SK-N-SH treated with all-trans-retinoic acid at 6 μM for 48 hours (cell line): ENCODE measurements around the gene DPY19L3.

Experiments
- ATAC-seq: fragments of 200-7000 bp; cut with Tn5 transposase; 3 replicates; pipeline ENCODE4 v1.9.1; 2020; ENCODE audit warnings: mild to moderate bottlenecking, moderate library complexity
- ARNTL ChIP-seq: fragments of 450-650 bp; formaldehyde crosslinking; IDR thresholded peaks from 2 replicates; pipeline ENCODE4 v1.5.0; 2020; ENCODE audit warnings: low read depth, mild to moderate bottlenecking, moderate library complexity, borderline replicate concordance
- BACH2 ChIP-seq: fragments of 250-450 bp; sonication (Bioruptor Pico); IDR thresholded peaks from 2 replicates; pipeline ENCODE4 v1.9.0; 2021; ENCODE audit warnings: mild to moderate bottlenecking, borderline replicate concordance
- CREB5 ChIP-seq: fragments of 250-450 bp; sonication (Bioruptor Pico); IDR thresholded peaks from 2 replicates; pipeline ENCODE4 v1.5.1; 2020; ENCODE audit warnings: low read depth, mild to moderate bottlenecking, moderate library complexity
- CSDC2 ChIP-seq: fragments of 250-450 bp; sonication (Bioruptor Pico); IDR thresholded peaks from 2 replicates; pipeline ENCODE4 v1.5.0; 2020; ENCODE audit warnings: mild to moderate bottlenecking, moderate library complexity
- CSRNP3 ChIP-seq: fragments of 250-450 bp; sonication (Bioruptor Pico); IDR thresholded peaks from 2 replicates; pipeline ENCODE4 v1.5.1; 2021; ENCODE audit warnings: mild to moderate bottlenecking, moderate library complexity
- GLIS3 ChIP-seq: fragments of 250-450 bp; sonication (Bioruptor Pico); IDR thresholded peaks from 2 replicates; pipeline ENCODE4 v1.5.0; 2020; ENCODE audit warnings: mild to moderate bottlenecking, moderate library complexity
- ISL1 ChIP-seq: fragments of 250-450 bp; sonication (Bioruptor Pico); IDR thresholded peaks from 2 replicates; pipeline ENCODE4 v2.1.2; 2022; ENCODE audit warnings: mild to moderate bottlenecking, moderate library complexity
- OSR1 ChIP-seq: fragments of 250-450 bp; sonication (Bioruptor Pico); IDR thresholded peaks from 2 replicates; pipeline ENCODE4 v1.8.0; 2022; ENCODE audit warnings: moderate library complexity, mild to moderate bottlenecking, inconsistent platforms
- PATZ1 ChIP-seq: fragments of 250-450 bp; sonication (Bioruptor Pico); IDR thresholded peaks from 2 replicates; pipeline ENCODE4 v1.8.0; 2020; ENCODE audit warnings: mild to moderate bottlenecking, moderate library complexity, borderline replicate concordance
- POU6F1 ChIP-seq: fragments of 250-450 bp; sonication (Bioruptor Pico); IDR thresholded peaks from 2 replicates; pipeline ENCODE4 v1.8.0; 2021; ENCODE audit warnings: low read depth, mild to moderate bottlenecking, moderate library complexity, borderline replicate concordance
- PPARA ChIP-seq: fragments of 250-450 bp; sonication (Bioruptor Pico); IDR thresholded peaks from 2 replicates; pipeline ENCODE4 v1.5.0; 2020; ENCODE audit warnings: mild to moderate bottlenecking, borderline replicate concordance
- RARB ChIP-seq: fragments of 250-450 bp; sonication (Bioruptor Pico); IDR thresholded peaks from 2 replicates; pipeline ENCODE4 v1.8.0; 2021; ENCODE audit warnings: mild to moderate bottlenecking, moderate library complexity
- SNAI2 ChIP-seq: fragments of 250-450 bp; sonication (Bioruptor Pico); IDR thresholded peaks from 2 replicates; pipeline ENCODE4 v1.5.0; 2020; ENCODE audit warnings: mild to moderate bottlenecking, moderate library complexity
- TCF4 ChIP-seq: fragments of 250-450 bp; sonication (Bioruptor Pico); IDR thresholded peaks from 2 replicates; pipeline ENCODE4 v1.8.0; 2021; ENCODE audit warnings: mild to moderate bottlenecking, moderate library complexity, borderline replicate concordance
- TOX ChIP-seq: fragments of 250-450 bp; sonication (Bioruptor Pico); IDR thresholded peaks from 2 replicates; pipeline ENCODE4 v1.8.0; 2021; ENCODE audit warnings: mild to moderate bottlenecking, moderate library complexity, borderline replicate concordance
- TSHZ2 ChIP-seq: fragments of 250-450 bp; sonication (Bioruptor Pico); IDR thresholded peaks from 2 replicates; pipeline ENCODE4 v1.5.0; 2020; ENCODE audit warnings: mild to moderate bottlenecking, moderate library complexity
- ZC3H10 ChIP-seq: fragments of 250-450 bp; sonication (Bioruptor Pico); IDR thresholded peaks from 2 replicates; pipeline ENCODE4 v1.5.1; 2021; ENCODE audit warnings: mild to moderate bottlenecking, moderate library complexity
- ZFP3 ChIP-seq: fragments of 250-450 bp; sonication (Bioruptor Pico); IDR thresholded peaks from 2 replicates; pipeline ENCODE4 v1.5.0; 2020; ENCODE audit warnings: mild to moderate bottlenecking, moderate library complexity
- ZFP30 ChIP-seq: fragments of 450-650 bp; formaldehyde crosslinking; IDR thresholded peaks from 2 replicates; pipeline ENCODE4 v1.5.0; 2022; ENCODE audit warnings: mild to moderate bottlenecking, moderate library complexity
- ZNF70 ChIP-seq: fragments of 450-650 bp; formaldehyde crosslinking; IDR thresholded peaks from 2 replicates; pipeline ENCODE4 v1.5.0; 2020; ENCODE audit warnings: mild to moderate bottlenecking, moderate library complexity
- ZNF8 ChIP-seq: fragments of 450-650 bp; formaldehyde crosslinking; IDR thresholded peaks from 2 replicates; pipeline ENCODE4 v1.5.0; 2020; ENCODE audit warnings: mild to moderate bottlenecking, moderate library complexity

The DPY19L3 gene

GRCh38 chr19:32403291-32403995, 2.1 kb upstream of the DPY19L3 start:
- no peak for ATAC-seq
- no peak for TF ChIP-seq POU6F1 (CRISPR knock-in tag)
- TF ChIP-seq ARNTL (CRISPR knock-in tag): no peak
- TF ChIP-seq ZFP3 (CRISPR knock-in tag): no peak
- no peak for TF ChIP-seq TOX (CRISPR knock-in tag)
- TF ChIP-seq ISL1 (CRISPR knock-in tag): no peak
- TF ChIP-seq PATZ1: no peak
- no peak for TF ChIP-seq RARB (CRISPR knock-in tag)
- TF ChIP-seq CSDC2 (CRISPR knock-in tag): no peak
- no peak for TF ChIP-seq ZNF8 (CRISPR knock-in tag)
- TF ChIP-seq CSRNP3 (CRISPR knock-in tag): no peak
- no peak for TF ChIP-seq TCF4 (CRISPR knock-in tag)
- no peak for TF ChIP-seq ZNF70 (CRISPR knock-in tag)
- TF ChIP-seq GLIS3 (CRISPR knock-in tag): no peak
- no peak for TF ChIP-seq ZC3H10 (CRISPR knock-in tag)
- no peak for TF ChIP-seq PPARA (CRISPR knock-in tag)
- TF ChIP-seq CREB5: no peak
- no peak for TF ChIP-seq SNAI2
- TF ChIP-seq BACH2 (CRISPR knock-in tag): no peak
- TF ChIP-seq, all 23 proteins: peak for 0

GRCh38 chr19:32404213-32404932, 1.2 kb upstream of the DPY19L3 start:
- TF ChIP-seq ZC3H10 (CRISPR knock-in tag) (no peak), CSDC2 (CRISPR knock-in tag) (no peak), ISL1 (CRISPR knock-in tag) (no peak), TCF4 (CRISPR knock-in tag) (no peak), SNAI2 (no peak), ZFP30 (CRISPR knock-in tag) (no peak), ZNF70 (CRISPR knock-in tag) (no peak), RARB (CRISPR knock-in tag) (no peak), BACH2 (CRISPR knock-in tag) (no peak), OSR1 (CRISPR knock-in tag) (no peak), TSHZ2 (CRISPR knock-in tag) (no peak), POU6F1 (CRISPR knock-in tag) (no peak)

More at GRCh38 chr19:32404213-32404932, 1.2 kb upstream of the DPY19L3 start:
- no peak for ATAC-seq
